ENCODE results near the gene UIMC1.

UIMC1 gene

GRCh38 chr5:177029498-177029897 is 22.9 kb upstream of the UIMC1 start:
- Histone ChIP-seq H3K9me3 (ENCODE audit: insufficient read depth, low read depth, low read length) (no peaks in the 10 kb centered on the region), H3K36me3 (ENCODE audit: insufficient read depth, low read depth, low read length) (peaks cover 27% of the 10 kb centered on the region), H3K9ac (ENCODE audit: low read depth, low read length) (no peak overlapping the region), H3K27me3 (ENCODE audit: insufficient read depth, low read length) (no peaks in the 10 kb centered on the region), H3K4me1 (ENCODE audit: insufficient read depth, low read length) (no peaks in the 10 kb centered on the region), H3K27ac (ENCODE audit: low read length) (no peak overlapping the region), H3K4me3 (ENCODE audit: low read length) (no peak overlapping the region)

GRCh38 chr5:177027665-177028064 is 21.1 kb upstream of the UIMC1 start:
- Histone ChIP-seq H3K4me3 (ENCODE audit: low read length) (no peak overlapping the region), H3K27ac (ENCODE audit: low read length) (no peak overlapping the region), H3K9ac (ENCODE audit: low read depth, low read length) (no peak overlapping the region), H3K36me3 (ENCODE audit: insufficient read depth, low read depth, low read length) (peaks cover 29% of the 10 kb centered on the region), H3K27me3 (ENCODE audit: insufficient read depth, low read length) (no peaks in the 10 kb centered on the region), H3K9me3 (ENCODE audit: insufficient read depth, low read depth, low read length) (no peaks in the 10 kb centered on the region), H3K4me1 (ENCODE audit: insufficient read depth, low read length) (no peaks in the 10 kb centered on the region)

DNA sequence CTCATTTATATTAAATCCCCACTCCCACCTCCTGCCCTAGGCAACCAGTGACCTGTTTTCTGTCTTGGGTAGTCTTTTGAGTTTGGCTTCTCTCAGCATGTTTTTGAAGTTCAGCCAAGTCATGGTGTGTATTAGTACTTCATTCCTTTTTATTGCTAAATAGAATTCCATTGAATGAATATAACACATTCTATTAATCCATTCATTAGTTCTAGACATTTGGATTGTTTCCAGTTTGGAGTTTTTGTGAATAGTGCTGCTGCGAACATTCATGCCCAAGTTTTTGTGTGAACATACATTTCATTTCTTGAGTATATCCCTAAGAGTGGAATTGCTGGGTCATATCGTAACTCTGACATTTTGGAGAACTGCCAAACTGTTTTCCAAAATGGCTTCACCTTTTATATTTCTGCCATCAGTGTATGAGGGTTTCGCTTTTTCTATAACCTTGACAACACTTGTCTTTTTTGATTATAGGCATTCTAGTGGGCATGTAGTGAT is 18.6 kb upstream of the UIMC1 start:
- no peaks in the 10 kb centered on the region for H3K4me1 ChIP-seq (ENCODE audit: insufficient read depth, low read length)
- H3K9me3 ChIP-seq (ENCODE audit: insufficient read depth, low read depth, low read length): no peaks in the 10 kb centered on the region
- no peak overlapping the region for H3K27ac ChIP-seq (ENCODE audit: low read length)
- no peaks in the 10 kb centered on the region for H3K27me3 ChIP-seq (ENCODE audit: insufficient read depth, low read length)
- H3K9ac ChIP-seq (ENCODE audit: low read depth, low read length): no peak overlapping the region
- peaks cover 29% of the 10 kb centered on the region for H3K36me3 ChIP-seq (ENCODE audit: insufficient read depth, low read depth, low read length)
- H3K4me3 ChIP-seq (ENCODE audit: low read length): no peak overlapping the region

- no peaks in the 10 kb centered on the region for H3K27me3 ChIP-seq (ENCODE audit: insufficient read depth, low read length)
- no peak overlapping the region for H3K27ac ChIP-seq (ENCODE audit: low read length)
- peaks cover 26% of the 10 kb centered on the region for H3K36me3 ChIP-seq (ENCODE audit: insufficient read depth, low read depth, low read length)
- H3K9ac ChIP-seq (ENCODE audit: low read depth, low read length): no peak overlapping the region
- no peaks in the 10 kb centered on the region for H3K4me1 ChIP-seq (ENCODE audit: insufficient read depth, low read length)
- no peaks in the 10 kb centered on the region for H3K9me3 ChIP-seq (ENCODE audit: insufficient read depth, low read depth, low read length)
- H3K4me3 ChIP-seq (ENCODE audit: low read length): no peak overlapping the region
Observed at GRCh38 chr5:177024559-177024958, 18.0 kb upstream of the UIMC1 start.

- no peaks in the 10 kb centered on the region for H3K9me3 ChIP-seq (ENCODE audit: insufficient read depth, low read depth, low read length)
- H3K27ac ChIP-seq (ENCODE audit: low read length): no peak overlapping the region
- peak overlapping the region; percentile 99 for H3K4me3 ChIP-seq (ENCODE audit: low read length)
Observed at GRCh38 chr5:177023303-177023664, 16.7 kb upstream of the UIMC1 start.

GRCh38 chr5:177022386-177023302 is 16.1 kb upstream of the UIMC1 start, which contains the start of gene ZNF346:
Gene ZNF346, plus strand, starts transcription at chr5:177022696. Its CDS starts 43 bp downstream, at chr5:177022739.
- Histone ChIP-seq H3K27ac (ENCODE audit: low read length) (peak within 1 kb of the TSS; percentile 33), H3K27me3 (ENCODE audit: insufficient read depth, low read length) (no peaks in the 10 kb centered on the region), H3K9ac (ENCODE audit: low read depth, low read length) (peak within 1 kb of the TSS; percentile 81), H3K4me1 (ENCODE audit: insufficient read depth, low read length) (no peaks in the 10 kb centered on the region), H3K36me3 (ENCODE audit: insufficient read depth, low read depth, low read length) (peaks cover 18% of the 10 kb centered on the region), H3K9me3 (ENCODE audit: insufficient read depth, low read depth, low read length) (no peaks in the 10 kb centered on the region), H3K4me3 (ENCODE audit: low read length) (peak within 1 kb of the TSS; percentile 99)

More at GRCh38 chr5:177023303-177023664, 16.7 kb upstream of the UIMC1 start:
- peaks cover 18% of the 10 kb centered on the region for H3K36me3 ChIP-seq (ENCODE audit: insufficient read depth, low read depth, low read length)
- no peaks in the 10 kb centered on the region for H3K4me1 ChIP-seq (ENCODE audit: insufficient read depth, low read length)
- H3K9ac ChIP-seq (ENCODE audit: low read depth, low read length): peak overlapping the region; percentile 81
- no peaks in the 10 kb centered on the region for H3K27me3 ChIP-seq (ENCODE audit: insufficient read depth, low read length)

DNA sequence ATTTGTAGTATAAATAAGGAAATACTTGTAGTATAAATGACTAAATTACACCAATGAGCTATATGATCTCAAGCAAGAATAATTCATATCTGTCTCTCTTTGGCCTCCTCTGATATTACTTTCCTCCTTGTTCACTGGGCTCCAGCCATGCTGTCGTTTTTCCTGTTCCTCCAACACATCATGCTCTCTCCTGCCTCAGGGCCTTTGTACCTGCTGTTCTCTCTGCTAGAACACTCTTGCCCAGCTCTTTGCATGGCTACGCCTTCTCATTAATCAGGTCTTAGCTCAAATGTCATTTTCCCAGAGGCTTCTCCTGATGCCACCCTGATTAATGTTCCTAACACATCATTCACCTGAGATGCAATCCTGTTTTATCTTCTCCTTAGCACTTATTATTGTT is 13.5 kb upstream of the UIMC1 start:
- H3K27ac ChIP-seq (ENCODE audit: low read length): no peak overlapping the region
- no peaks in the 10 kb centered on the region for H3K9me3 ChIP-seq (ENCODE audit: insufficient read depth, low read depth, low read length)
- no peak overlapping the region for H3K9ac ChIP-seq (ENCODE audit: low read depth, low read length)
- H3K4me1 ChIP-seq (ENCODE audit: insufficient read depth, low read length): no peaks in the 10 kb centered on the region
- H3K36me3 ChIP-seq (ENCODE audit: insufficient read depth, low read depth, low read length): peaks cover 7% of the 10 kb centered on the region
- no peaks in the 10 kb centered on the region for H3K27me3 ChIP-seq (ENCODE audit: insufficient read depth, low read length)
- no peak overlapping the region for H3K4me3 ChIP-seq (ENCODE audit: low read length)

- H3K36me3 ChIP-seq (ENCODE audit: insufficient read depth, low read depth, low read length): no peaks in the 10 kb centered on the region
- no peak overlapping the region for H3K4me3 ChIP-seq (ENCODE audit: low read length)
- no peak overlapping the region for H3K9ac ChIP-seq (ENCODE audit: low read depth, low read length)
- H3K4me1 ChIP-seq (ENCODE audit: insufficient read depth, low read length): no peaks in the 10 kb centered on the region
- no peaks in the 10 kb centered on the region for H3K27me3 ChIP-seq (ENCODE audit: insufficient read depth, low read length)
- H3K27ac ChIP-seq (ENCODE audit: low read length): no peak overlapping the region
- no peaks in the 10 kb centered on the region for H3K9me3 ChIP-seq (ENCODE audit: insufficient read depth, low read depth, low read length)
Observed at GRCh38 chr5:177018341-177018740, 11.8 kb upstream of the UIMC1 start.

GRCh38 chr5:177015156-177015555 is 8.6 kb upstream of the UIMC1 start:
- no peak overlapping the region for H3K27ac ChIP-seq (ENCODE audit: low read length)
- H3K4me3 ChIP-seq (ENCODE audit: low read length): no peak overlapping the region
- H3K9ac ChIP-seq (ENCODE audit: low read depth, low read length): no peak overlapping the region
- H3K36me3 ChIP-seq (ENCODE audit: insufficient read depth, low read depth, low read length): no peaks in the 10 kb centered on the region
- H3K9me3 ChIP-seq (ENCODE audit: insufficient read depth, low read depth, low read length): no peaks in the 10 kb centered on the region
- no peaks in the 10 kb centered on the region for H3K27me3 ChIP-seq (ENCODE audit: insufficient read depth, low read length)
- no peaks in the 10 kb centered on the region for H3K4me1 ChIP-seq (ENCODE audit: insufficient read depth, low read length)

DNA sequence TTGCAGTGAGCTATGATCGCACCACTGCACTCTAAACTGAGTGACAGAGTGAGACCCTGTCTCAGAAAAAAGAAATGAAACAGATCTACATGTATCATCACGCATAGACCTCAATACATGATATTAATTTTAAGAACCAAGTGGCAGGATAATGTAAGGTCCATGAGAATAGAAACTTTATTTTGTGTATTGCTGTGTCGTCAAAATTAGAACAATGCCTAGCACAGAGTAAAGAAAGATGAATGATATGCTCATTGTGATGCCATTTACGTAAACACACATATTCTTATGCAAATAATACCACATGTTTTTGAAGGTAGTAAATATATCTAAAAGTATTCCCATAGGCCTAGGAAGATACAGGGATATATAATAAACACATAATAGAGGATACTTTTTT is 3.6 kb upstream of the UIMC1 start:
- Histone ChIP-seq H3K27me3 (ENCODE audit: insufficient read depth, low read length) (no peaks in the 10 kb centered on the region), H3K36me3 (ENCODE audit: insufficient read depth, low read depth, low read length) (no peaks in the 10 kb centered on the region), H3K9ac (ENCODE audit: low read depth, low read length) (no peak overlapping the region), H3K27ac (ENCODE audit: low read length) (no peak overlapping the region), H3K9me3 (ENCODE audit: insufficient read depth, low read depth, low read length) (no peaks in the 10 kb centered on the region), H3K4me3 (ENCODE audit: low read length) (no peak overlapping the region), H3K4me1 (ENCODE audit: insufficient read depth, low read length) (peaks cover 2% of the 10 kb centered on the region; the same call in 1 of the 2 replicates)

GRCh38 chr5:177008716-177009115 is 2.1 kb upstream of the UIMC1 start:
- H3K9me3 ChIP-seq (ENCODE audit: insufficient read depth, low read depth, low read length): no peaks in the 10 kb centered on the region
- no peaks in the 10 kb centered on the region for H3K36me3 ChIP-seq (ENCODE audit: insufficient read depth, low read depth, low read length)
- H3K27me3 ChIP-seq (ENCODE audit: insufficient read depth, low read length): no peaks in the 10 kb centered on the region
- H3K4me1 ChIP-seq (ENCODE audit: insufficient read depth, low read length): peaks cover 10% of the 10 kb centered on the region; the same call in 1 of the 2 replicates
- no peak overlapping the region for H3K27ac ChIP-seq (ENCODE audit: low read length)
- H3K4me3 ChIP-seq (ENCODE audit: low read length): no peak overlapping the region
- H3K9ac ChIP-seq (ENCODE audit: low read depth, low read length): no peak overlapping the region
